Jurkat, Clone E6-1 (cell line): ENCODE data around the gene PDILT.
"Not testable (repeated sequence)": the region's sequence is repeated elsewhere in the genome, so short reads cannot be mapped to it uniquely, and the experiment has no call there.

ENCODE experiments used
- DNase-seq: peaks from one replicate; pipeline ENCODE4 v3.0.0-alpha.2; 2011; ENCODE audit warnings: low read depth, low spot score
- H3K4me3 ChIP-seq: 2 replicates; pipeline ENCODE4 v1.5.1; 2011; ENCODE audit warnings: mild to moderate bottlenecking, low read length, control low read depth, moderate library complexity

The PDILT gene

DNA sequence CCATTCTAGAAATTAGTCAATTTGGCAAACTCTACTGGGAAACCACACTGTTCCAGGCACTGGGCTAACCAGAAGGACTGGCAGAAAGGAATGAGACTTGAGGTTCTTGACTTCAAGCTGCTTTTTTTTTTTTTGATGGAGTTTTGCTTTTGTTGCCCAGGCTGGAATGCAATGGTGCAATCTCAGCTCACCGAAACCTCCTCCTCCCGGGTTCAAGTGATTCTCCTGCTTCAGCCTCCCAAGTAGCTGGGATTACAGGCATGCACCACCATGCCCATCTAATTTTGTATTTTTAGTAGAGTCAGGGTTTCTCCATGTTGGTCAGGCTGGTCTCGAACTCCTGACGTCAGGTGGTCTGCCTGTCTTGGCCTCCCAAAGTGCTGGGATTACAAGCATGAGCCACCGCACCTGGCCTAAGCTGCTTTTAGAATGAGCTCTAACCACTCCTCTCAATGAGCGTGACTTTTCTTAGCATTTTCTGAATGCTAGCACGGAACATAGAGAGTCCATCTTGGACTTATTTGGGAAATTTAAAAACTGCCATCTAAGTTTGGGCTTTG is 91.9 kb downstream of the PDILT start:
- not testable (repeated sequence) for H3K4me3 ChIP-seq, DNase-seq

DNA sequence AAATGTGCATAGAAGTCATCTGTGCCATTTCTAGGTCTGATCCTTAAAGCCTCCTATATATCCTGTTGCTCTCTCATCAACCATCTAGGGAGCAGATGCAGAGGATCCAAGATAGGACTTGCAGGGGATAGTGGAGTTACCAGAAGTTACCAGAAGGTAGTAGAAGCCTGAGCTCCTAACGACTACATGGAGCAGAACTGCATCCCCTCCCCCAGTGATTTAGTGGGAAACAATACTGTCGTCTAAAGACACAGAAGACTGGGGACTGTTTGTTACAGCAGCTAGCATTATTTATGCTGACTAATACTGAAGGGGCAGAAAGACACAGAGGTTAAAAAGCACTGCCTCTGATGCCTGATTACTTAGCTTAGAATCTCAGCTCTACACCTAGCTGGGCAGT is 93.0 kb downstream of the PDILT start:
- H3K4me3 ChIP-seq = no peak overlapping the region

DNA sequence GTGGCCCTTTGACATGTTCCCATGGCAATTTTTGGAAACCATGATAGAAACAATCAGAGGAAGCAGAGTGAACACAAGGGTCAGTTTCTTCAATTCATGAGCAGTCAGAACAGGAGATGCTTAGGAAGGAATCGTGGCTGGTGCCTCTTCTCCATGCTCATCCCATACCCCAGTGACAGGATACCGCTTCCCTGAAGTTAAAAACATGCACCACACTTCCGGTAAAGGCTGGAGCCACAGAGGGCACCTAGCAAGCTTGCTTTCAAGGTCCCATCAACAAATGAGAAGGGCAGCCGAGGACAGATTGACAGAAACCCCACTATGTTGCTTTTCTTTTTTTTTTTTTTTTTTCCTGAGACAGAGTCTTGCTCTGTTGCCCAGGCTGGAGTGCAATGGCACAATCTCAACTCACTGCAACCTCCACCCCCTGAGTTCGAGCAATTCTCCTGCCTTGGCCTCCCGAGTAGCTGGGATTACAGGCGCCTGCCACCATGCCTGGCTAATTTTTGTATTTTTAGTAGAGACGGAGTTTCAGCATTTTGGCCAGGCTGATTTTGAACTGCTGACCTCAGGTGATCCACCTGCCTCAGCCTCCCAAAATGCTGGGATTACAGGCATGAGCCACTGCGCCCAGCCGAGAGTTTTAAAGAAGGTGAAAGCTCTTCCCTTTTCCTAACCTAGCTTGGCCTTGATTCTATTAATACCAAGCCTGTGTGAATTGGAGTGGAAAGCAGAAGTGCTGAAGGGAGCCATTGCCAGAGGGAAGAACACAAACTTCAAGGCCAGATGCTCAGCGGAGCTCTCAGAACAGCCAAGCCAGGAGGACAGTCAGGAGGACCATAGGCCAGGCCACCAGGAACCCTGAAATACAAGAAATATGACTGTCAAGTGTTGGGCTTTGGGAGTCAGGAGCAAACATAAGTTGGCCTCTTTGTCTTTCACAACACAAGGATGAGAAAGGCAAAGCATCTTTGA is 93.8 kb downstream of the PDILT start:
- no peak overlapping the region for H3K4me3 ChIP-seq
- no peak for DNase-seq

More for the DNA sequence above, 93.0 kb downstream of the PDILT start:
- DNase-seq = no peak

DNA sequence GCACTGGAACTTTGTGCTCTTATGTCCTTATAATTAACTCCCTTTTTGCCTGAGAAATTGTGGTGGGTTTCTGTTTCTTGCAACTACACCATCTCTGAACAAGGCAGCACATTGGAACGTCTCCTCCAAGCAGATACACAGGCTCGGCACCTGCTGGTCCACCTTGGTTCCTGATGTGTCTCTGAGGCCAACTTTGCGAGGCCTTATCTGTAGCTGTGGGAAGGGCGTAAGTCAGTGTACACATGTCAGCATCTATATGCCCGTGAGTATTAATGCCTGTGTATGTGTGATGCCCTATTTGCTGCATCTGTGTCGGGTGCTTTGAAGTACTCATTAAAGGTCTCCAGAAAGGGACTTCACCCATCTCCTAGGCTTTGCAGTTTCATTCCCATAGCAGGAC is 94.8 kb downstream of the PDILT start:
- no peak for DNase-seq
- H3K4me3 ChIP-seq = no peak overlapping the region
